Measurements from ENCODE around the gene MOGAT2. TPM values are rescaled to one million over a fixed set of nuclear protein-coding genes. Genes with fewer than 3 reads are reported as not detected.

The MOGAT2 gene
- total RNA-seq, 4 donors from 2014 or later: 30.5 to 598 (median 448) TPM

- no peaks in the 10 kb centered on the region for H3K9me3 ChIP-seq
- DNase-seq: peak in 2 of 3 donors; percentile 61 to 64
- H3K4me3 ChIP-seq: no peak overlapping the region
- no peaks in the 10 kb centered on the region for H3K36me3 ChIP-seq
- H3K4me1 ChIP-seq: peaks cover 0 to 8% (median 5%) of the 10 kb centered on the region in 4 donors
- TF ChIP-seq CTCF (IDR thresholded peaks at IDR 0.05) (no peak), POLR2A (IDR thresholded peaks at IDR 0.05) (no peak)
- H3K27ac ChIP-seq: peak overlapping the region in 2 of 4 donors; percentile 39 to 72
- H3K27me3 ChIP-seq: no peaks in the 10 kb centered on the region
Observed at GRCh38 chr11:75773595-75774353, 56.1 kb downstream of the MOGAT2 start.

GRCh38 chr11:75775056-75775455, 57.4 kb downstream of the MOGAT2 start:
- Histone ChIP-seq H3K27me3 (no peaks in the 10 kb centered on the region), H3K9me3 (no peaks in the 10 kb centered on the region), H3K27ac (no peak overlapping the region), H3K4me1 (peaks cover 0 to 8% (median 3%) of the 10 kb centered on the region in 4 donors), H3K4me3 (no peak overlapping the region), H3K36me3 (no peaks in the 10 kb centered on the region)
- TF ChIP-seq POLR2A (IDR thresholded peaks at IDR 0.05) (no peak), CTCF (IDR thresholded peaks at IDR 0.05) (no peak)
- DNase-seq: no peak

GRCh38 chr11:75776546-75776945, 58.9 kb downstream of the MOGAT2 start:
- Histone ChIP-seq H3K9me3 (no peaks in the 10 kb centered on the region), H3K27ac (no peak overlapping the region), H3K4me3 (no peak overlapping the region), H3K27me3 (no peaks in the 10 kb centered on the region), H3K4me1 (peaks cover 0 to 8% (median 3%) of the 10 kb centered on the region in 4 donors), H3K36me3 (no peaks in the 10 kb centered on the region)
- no peak for DNase-seq
- TF ChIP-seq CTCF (IDR thresholded peaks at IDR 0.05): no peak
- TF ChIP-seq POLR2A (IDR thresholded peaks at IDR 0.05): no peak

GRCh38 chr11:75777461-75778110, 59.9 kb downstream of the MOGAT2 start:
- DNase-seq: no peak
- TF ChIP-seq CTCF (IDR thresholded peaks at IDR 0.05): no peak
- no peak for TF ChIP-seq POLR2A (IDR thresholded peaks at IDR 0.05)
- no peak overlapping the region for H3K27ac ChIP-seq
- H3K36me3 ChIP-seq: no peaks in the 10 kb centered on the region
- H3K27me3 ChIP-seq: no peaks in the 10 kb centered on the region
- H3K4me3 ChIP-seq: no peak overlapping the region
- H3K4me1 ChIP-seq: peaks cover 0 to 8% (median 3%) of the 10 kb centered on the region in 4 donors
- no peaks in the 10 kb centered on the region for H3K9me3 ChIP-seq

GRCh38 chr11:75778962-75779361, 61.3 kb downstream of the MOGAT2 start:
- H3K36me3 ChIP-seq: no peaks in the 10 kb centered on the region
- TF ChIP-seq POLR2A (IDR thresholded peaks at IDR 0.05): no peak
- TF ChIP-seq CTCF (IDR thresholded peaks at IDR 0.05): no peak
- H3K9me3 ChIP-seq: no peaks in the 10 kb centered on the region
- DNase-seq: no peak
- H3K27me3 ChIP-seq: no peaks in the 10 kb centered on the region
- H3K27ac ChIP-seq: no peak overlapping the region
- peaks cover 0 to under 1% (median 0%) of the 10 kb centered on the region in 4 donors for H3K4me1 ChIP-seq
- H3K4me3 ChIP-seq: no peak overlapping the region

All from Peyer's patch (tissue), 4 donors.